Measurements from ENCODE around the gene SCARF1.

- no peak for TF ChIP-seq MXI1 (conservative IDR thresholded peaks at IDR 0.05; ENCODE audit: poor library complexity, severe bottlenecking)
- no peak for TF ChIP-seq CTCF (IDR thresholded peaks at IDR 0.05; ENCODE audit: poor library complexity, severe bottlenecking)
- no peak for TF ChIP-seq TAF1 (IDR thresholded peaks at IDR 0.05; ENCODE audit: low read depth)
- TF ChIP-seq EZH2 (IDR thresholded peaks at IDR 0.05; ENCODE audit: borderline replicate concordance, insufficient read depth, low read length, poor library complexity, severe bottlenecking) = no peak
- no peak for TF ChIP-seq POLR2AphosphoS5 (IDR thresholded peaks at IDR 0.05)
- no peak for TF ChIP-seq REST (IDR thresholded peaks at IDR 0.05; ENCODE audit: borderline replicate concordance)
- no peak for TF ChIP-seq EP300 (conservative IDR thresholded peaks at IDR 0.05; ENCODE audit: poor library complexity, severe bottlenecking)
Measured at GRCh38 chr17:1590029-1590746, 55.3 kb downstream of the SCARF1 start.

Measured in neural cell (in vitro differentiated cells).